C4-2B (cell line): ENCODE data around the gene NAA60.

Experiments
- H3K27ac ChIP-seq: fragments of 450-650 bp; 2 replicates; pipeline ENCODE4 v1.5.1; 2017
- ZFX ChIP-seq: fragments of 450-650 bp; IDR thresholded peaks from 2 replicates; pipeline ENCODE4 v1.6.1; 2017
- TF ChIP-seq, protein P1 (sequence below): fragments of 450-650 bp; conservative IDR thresholded peaks from 2 replicates; pipeline ENCODE4 v1.5.1; 2017; ENCODE audit warnings: mild to moderate bottlenecking

Gene NAA60

DNA sequence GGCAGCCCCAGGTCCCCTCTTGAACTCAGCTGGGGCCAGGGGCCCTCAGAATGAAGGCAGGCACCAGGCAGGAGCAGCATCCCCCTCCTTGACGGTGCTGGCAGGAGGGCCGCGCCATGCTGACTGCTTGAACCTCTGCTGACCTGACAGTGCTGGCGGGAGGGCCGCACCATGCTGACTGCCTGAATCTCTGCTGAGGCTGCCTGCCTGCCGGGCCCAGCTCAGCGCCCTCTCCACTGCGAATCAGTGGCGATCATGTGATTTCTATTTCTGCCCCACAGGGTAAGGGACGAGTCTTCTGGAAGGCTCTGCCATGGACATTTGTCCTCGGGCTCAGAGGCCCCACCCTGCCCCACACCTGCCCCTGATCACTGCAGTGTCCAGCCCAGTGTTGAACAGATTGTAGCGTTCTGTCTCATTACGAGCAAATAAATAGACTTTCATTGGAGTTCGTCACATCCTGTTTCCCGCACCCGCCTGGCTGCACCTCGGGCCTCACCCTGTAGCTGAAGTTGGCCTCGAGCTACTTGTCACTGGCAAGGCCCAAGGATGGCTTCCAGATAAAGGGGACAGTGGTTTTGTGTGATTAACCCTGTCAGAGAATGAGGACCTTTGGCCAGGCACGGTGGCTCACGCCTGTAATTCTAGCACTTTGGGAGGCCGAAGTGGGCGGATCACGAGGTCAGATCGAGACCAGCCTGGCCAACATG is 43.2 kb downstream of the NAA60 start:
- TF ChIP-seq ZFX, result no peak
- TF ChIP-seq, protein P1, sequence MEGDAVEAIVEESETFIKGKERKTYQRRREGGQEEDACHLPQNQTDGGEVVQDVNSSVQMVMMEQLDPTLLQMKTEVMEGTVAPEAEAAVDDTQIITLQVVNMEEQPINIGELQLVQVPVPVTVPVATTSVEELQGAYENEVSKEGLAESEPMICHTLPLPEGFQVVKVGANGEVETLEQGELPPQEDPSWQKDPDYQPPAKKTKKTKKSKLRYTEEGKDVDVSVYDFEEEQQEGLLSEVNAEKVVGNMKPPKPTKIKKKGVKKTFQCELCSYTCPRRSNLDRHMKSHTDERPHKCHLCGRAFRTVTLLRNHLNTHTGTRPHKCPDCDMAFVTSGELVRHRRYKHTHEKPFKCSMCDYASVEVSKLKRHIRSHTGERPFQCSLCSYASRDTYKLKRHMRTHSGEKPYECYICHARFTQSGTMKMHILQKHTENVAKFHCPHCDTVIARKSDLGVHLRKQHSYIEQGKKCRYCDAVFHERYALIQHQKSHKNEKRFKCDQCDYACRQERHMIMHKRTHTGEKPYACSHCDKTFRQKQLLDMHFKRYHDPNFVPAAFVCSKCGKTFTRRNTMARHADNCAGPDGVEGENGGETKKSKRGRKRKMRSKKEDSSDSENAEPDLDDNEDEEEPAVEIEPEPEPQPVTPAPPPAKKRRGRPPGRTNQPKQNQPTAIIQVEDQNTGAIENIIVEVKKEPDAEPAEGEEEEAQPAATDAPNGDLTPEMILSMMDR, result no peak

DNA sequence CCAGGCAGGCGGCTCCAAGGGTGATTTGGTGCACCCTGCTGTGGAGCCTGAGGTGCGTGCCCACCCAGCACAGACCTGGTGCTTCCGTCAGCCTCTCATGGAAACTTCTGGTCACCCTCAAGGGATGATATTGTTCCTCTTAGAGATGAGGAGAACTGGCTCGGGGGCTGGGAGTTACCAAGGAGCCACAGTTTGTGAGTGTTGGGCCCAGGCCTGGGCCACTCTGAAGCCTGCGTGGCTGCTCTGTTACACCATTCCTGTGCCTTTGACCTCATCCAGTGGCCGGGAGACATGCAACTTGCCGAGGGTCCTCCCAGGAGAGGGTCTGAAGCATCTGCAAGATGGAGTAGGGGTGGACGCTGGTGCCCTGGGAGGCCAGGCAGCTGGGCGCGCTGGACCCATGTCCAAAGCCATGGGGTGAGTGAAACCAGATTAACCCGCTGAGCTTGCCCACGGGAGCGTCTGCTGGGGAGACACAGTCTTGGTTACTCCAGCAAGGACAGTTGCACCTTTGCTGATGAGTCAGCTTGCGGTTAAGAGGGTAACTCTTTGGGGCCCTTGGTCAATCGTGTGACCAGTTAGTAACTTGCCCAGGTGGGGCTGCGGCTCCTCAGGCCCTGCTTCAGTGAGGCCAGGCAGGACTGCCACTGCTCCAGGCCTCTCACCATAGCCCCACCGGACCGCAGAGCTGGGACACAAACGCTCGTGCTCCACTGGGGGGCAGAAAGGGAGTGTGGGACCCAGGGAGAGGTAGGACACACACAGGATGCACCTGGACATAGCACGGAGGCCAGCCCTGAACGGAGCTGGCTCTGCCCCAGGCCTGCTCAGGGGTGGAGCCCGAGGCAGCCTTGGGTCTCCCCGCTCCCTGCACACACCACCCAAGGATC is 44.3 kb downstream of the NAA60 start:
- H3K27ac ChIP-seq, result no peak overlapping the region
- no peak for TF ChIP-seq ZFX

More for the DNA sequence above, 43.2 kb downstream of the NAA60 start:
- H3K27ac ChIP-seq, result no peak overlapping the region

DNA sequence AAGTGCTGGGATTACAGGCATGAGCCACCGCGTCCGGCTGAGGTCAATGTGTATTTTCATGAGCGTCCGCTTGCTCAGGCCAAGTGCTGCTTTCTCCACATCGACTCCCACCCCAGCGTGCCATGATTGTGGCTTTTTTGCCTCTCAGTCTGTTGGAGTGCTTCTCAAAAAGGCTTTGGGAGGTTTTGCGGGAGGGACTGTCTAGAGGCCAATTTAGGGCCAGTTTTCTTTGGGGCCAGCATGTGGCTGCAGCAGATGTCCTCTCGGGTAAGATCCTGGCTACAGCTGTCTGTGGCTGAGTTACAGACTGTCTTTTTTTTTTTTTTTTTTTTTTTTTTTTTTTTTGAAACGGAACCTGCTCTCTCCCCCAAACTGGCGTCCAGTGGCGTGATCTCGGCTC is 45.3 kb downstream of the NAA60 start:
- no peak for TF ChIP-seq ZFX
- TF ChIP-seq, protein P1, result no peak
- H3K27ac ChIP-seq, result no peak overlapping the region

DNA sequence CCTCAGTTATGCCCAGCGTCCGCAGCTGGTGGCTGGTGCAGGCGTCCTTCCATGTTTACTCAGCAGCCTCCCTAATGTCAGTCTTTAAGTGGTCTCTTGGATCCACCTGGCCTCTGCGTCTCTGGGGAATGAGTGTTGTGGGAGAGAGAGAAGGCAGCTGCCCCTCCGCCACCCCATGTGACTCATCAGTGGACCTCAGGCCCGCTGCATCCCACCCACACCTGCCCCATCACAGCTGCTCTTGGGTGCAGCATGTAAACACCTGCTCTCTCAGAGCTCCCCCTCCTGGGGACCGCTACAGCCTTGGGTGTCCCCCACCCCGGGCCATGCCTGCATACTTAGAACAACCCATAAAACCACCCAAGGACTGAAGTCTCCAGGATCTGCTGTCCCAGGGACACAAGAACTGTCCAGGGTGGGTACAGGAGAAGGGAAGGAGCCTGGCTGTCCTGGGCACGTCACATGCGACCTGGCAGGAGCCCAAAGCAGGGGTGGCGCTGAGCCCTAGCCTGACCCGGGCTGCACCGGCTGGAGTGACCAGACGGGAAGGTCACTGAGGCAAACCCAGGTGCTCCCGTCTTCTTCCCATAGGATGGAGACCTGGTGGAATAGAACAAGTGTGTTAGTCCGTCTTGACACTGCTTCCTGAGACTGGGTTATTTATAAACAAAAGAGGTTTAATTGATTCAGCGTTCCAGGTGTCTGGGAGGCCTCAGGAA is 47.6 kb downstream of the NAA60 start:
- H3K27ac ChIP-seq, result no peak overlapping the region
- TF ChIP-seq, protein P1, result no peak
- TF ChIP-seq ZFX, result no peak

DNA sequence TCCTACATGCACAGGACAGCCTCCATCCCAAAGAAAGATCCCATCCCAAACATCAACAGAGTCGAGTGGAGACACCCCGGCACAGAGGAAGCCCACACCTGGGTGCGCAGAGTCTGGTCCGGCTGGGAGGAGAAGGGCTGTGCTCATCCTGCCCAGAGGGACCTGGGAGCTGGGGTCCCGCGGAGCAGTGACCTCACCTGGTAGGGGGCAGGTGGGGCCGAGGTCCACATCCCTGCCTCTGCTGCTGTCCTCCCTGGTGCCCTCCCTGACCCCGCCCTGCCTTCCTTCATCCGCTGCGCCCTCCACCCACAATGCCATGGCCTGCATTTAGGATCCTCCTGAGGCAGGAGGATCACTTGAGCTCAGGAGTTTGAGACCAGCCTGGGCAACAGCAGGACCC is 48.9 kb downstream of the NAA60 start:
- TF ChIP-seq ZFX, result no peak
- H3K27ac ChIP-seq, result no peak overlapping the region

DNA sequence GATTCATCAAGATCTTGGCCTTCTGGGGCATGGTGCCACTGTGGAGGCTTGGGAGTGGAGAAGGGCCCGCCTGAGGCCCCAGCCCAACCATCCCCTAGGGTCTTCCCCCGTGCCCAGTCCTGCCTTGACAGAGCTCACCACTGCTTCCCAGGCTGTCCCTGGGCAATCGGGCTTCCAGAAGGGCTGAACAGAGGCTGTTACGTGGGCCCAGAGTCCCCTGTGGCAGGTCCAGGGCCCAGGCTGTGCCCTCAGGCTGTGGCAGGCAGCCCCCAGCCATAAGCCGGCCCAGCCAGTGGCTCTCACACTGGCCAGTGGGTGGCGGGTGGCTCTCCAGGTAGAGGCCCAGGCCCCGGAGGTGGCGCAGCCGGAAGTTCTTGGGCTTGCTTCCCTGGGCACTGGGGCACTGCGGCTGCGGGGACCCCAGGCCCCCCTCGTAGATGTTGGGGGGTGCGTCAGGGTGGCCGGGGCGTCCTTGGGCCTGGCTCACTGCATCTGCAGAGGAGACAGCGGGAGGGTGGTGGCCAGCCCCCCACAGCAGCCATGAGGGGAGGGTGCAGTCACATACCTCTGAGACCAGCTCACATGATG is 51.0 kb downstream of the NAA60 start:
- H3K27ac ChIP-seq, result no peak overlapping the region
- TF ChIP-seq ZFX, result no peak
- TF ChIP-seq, protein P1, result no peak

DNA sequence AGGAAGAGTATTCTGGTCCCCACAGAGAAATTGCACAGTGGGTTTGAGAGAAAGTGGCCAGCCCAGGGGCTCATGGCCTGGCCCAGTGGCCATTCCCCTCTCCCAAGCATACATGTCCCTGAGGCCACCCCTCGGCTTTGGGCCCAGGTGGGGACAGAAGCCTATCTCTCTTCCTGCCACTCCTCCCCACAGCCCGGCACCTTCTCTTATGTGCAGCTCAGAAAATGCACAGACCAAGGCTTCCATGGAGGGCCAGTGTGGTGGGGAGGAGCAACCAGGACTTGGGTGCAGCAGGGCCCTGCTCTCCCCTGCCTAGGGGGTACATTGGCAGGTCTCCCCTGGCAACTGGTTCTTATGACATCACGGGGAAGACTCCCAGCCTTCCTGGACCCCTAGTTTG is 51.7 kb downstream of the NAA60 start, which contains the start of gene C16orf90:
Gene C16orf90 (minus strand): TSS at position 314 of the 400 bp plus-strand sequence. CDS start 68 bp downstream, at position 246.
- no peak for TF ChIP-seq ZFX
- TF ChIP-seq, protein P1, result no peak

DNA sequence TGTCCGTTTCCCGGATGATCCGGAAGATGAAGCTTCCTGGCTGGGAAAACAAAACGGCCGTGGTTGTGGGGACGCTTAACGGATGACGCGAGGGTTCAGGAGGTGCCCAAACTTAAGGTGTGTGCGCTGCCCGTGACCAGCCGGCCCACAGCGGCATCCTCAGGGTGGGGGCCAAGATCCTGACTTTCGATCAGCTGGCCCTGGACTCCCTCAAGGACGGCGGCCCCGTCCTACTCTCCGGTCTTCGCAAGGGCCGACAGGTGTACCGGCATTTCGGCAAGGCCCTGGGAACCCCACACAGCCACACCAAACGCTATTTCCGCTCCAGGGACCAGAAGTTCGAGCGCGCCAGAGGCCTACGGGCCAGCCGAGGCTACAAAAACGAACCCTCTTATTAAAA is 52.9 kb downstream of the NAA60 start:
- no peak overlapping the region for H3K27ac ChIP-seq
- TF ChIP-seq, protein P1, result no peak
- TF ChIP-seq ZFX, result no peak

More for the DNA sequence above, 51.7 kb downstream of the NAA60 start, which contains the start of gene C16orf90:
- H3K27ac ChIP-seq, result no peak within 1 kb of the TSS
